ENCODE measurements around the gene IMP3. TPM values are rescaled to one million over a fixed set of nuclear protein-coding genes. Genes with fewer than 3 reads are reported as not detected.

Gene IMP3
- total RNA-seq, 4 donors from 2014 or later, result 37.2 to 131 (median 108) TPM

DNA sequence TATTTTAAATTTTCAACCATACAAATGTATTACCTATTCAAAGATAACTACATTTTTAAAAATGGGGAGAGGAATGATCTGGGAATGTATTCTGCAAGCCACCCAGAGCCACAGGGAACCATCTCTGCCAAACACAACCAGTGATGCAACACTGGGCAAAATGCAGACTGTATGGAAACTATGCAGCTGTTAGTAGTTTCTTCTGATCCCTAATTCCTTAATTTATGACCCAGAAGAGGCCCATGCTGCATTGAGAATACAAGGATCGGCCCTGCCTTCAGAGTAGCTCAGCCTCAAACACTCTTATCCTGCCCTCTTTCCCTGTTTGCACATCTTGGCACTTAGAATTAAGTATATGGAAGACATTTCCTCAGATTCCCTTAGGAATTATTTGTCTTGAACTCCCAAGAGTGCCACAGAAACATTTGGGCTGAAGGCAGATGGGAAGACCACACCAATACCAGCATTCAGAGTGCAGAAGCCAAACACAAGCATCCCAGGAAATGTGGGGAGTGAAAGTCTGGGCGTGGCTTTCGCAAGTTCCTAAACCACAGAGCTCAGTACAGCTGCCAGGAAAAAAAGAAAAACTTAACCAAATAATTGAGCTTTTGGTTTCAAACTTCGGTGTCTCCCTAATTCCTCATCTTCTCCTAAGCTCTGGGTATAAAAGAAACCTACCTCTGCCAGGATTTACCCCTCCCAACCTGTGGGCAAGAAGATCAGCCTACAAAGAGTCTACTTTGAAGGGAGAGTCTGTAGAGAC, 19.8 kb downstream of the IMP3 start:
- in situ Hi-C loops (cut with MboI; ENCODE audit: low pct_ligation_motif_present in 1 of 4, low pct_unique_long_range_greater_than_20kb in 1 of 4, low sequenced_read_pairs in 3 of 4), result no loop called here
- DNase-seq, result peak; percentile 22

GRCh38 chr15:75616766-75617165, 23.3 kb downstream of the IMP3 start:
- TF ChIP-seq EP300 (IDR thresholded peaks at IDR 0.05; ENCODE audit: low read depth), result no peak
- TF ChIP-seq, protein P1, sequence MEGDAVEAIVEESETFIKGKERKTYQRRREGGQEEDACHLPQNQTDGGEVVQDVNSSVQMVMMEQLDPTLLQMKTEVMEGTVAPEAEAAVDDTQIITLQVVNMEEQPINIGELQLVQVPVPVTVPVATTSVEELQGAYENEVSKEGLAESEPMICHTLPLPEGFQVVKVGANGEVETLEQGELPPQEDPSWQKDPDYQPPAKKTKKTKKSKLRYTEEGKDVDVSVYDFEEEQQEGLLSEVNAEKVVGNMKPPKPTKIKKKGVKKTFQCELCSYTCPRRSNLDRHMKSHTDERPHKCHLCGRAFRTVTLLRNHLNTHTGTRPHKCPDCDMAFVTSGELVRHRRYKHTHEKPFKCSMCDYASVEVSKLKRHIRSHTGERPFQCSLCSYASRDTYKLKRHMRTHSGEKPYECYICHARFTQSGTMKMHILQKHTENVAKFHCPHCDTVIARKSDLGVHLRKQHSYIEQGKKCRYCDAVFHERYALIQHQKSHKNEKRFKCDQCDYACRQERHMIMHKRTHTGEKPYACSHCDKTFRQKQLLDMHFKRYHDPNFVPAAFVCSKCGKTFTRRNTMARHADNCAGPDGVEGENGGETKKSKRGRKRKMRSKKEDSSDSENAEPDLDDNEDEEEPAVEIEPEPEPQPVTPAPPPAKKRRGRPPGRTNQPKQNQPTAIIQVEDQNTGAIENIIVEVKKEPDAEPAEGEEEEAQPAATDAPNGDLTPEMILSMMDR (IDR thresholded peaks at IDR 0.05), result no peak
- no peak for TF ChIP-seq POLR2AphosphoS5 (IDR thresholded peaks at IDR 0.05)
- no peak for TF ChIP-seq POLR2A (IDR thresholded peaks at IDR 0.05)
- no peak for DNase-seq
- Histone ChIP-seq H3K27me3 (no peaks in the 10 kb centered on the region), H3K4me1 (peaks cover 5 to 19% (median 12%) of the 10 kb centered on the region in 4 donors), H3K4me3 (no peak overlapping the region), H3K36me3 (peaks cover 0 to 50% (median 24%) of the 10 kb centered on the region in 4 donors), H3K9me3 (no peaks in the 10 kb centered on the region), H3K27ac (no peak overlapping the region)
- in situ Hi-C loops (cut with MboI; ENCODE audit: low pct_ligation_motif_present in 1 of 4, low pct_unique_long_range_greater_than_20kb in 1 of 4, low sequenced_read_pairs in 3 of 4), result no loop called here
- intact Hi-C loops (cut with DNase I; ENCODE audit: low total_unique reads), result no loop called here

More for the DNA sequence above, 19.8 kb downstream of the IMP3 start:
- H3K4me1 ChIP-seq, result peaks cover 5 to 28% (median 13%) of the 10 kb centered on the region in 4 donors
- WGBS, 2 donors (ENCODE audit: low coverage in 1 of 2), result 37% methylated on average over 4 of the region's 4 CpGs; no CpG with 5 or more reads in 1 of the 2 donors
- intact Hi-C loops (cut with DNase I; ENCODE audit: low total_unique reads), result no loop called here
- peaks cover 0 to 31% (median 15%) of the 10 kb centered on the region in 4 donors for H3K36me3 ChIP-seq
- H3K4me3 ChIP-seq, result no peak overlapping the region
- no peaks in the 10 kb centered on the region for H3K27me3 ChIP-seq
- H3K27ac ChIP-seq, result peak overlapping the region; percentile 69 to 75 (median 70)
- no peaks in the 10 kb centered on the region for H3K9me3 ChIP-seq
- no peak for TF ChIP-seq EP300 (IDR thresholded peaks at IDR 0.05; ENCODE audit: low read depth)

GRCh38 chr15:75606711-75607699, 33.0 kb downstream of the IMP3 start:
- peak; percentile 45 for DNase-seq
- intact Hi-C loops (cut with DNase I; ENCODE audit: low total_unique reads), result no loop called here
- in situ Hi-C loops (cut with MboI; ENCODE audit: low pct_ligation_motif_present in 1 of 4, low pct_unique_long_range_greater_than_20kb in 1 of 4, low sequenced_read_pairs in 3 of 4), result no loop called here
- Histone ChIP-seq H3K27ac (peak overlapping the region in 3 of 4 donors; percentile 4 to 22 (median 6)), H3K9me3 (no peaks in the 10 kb centered on the region), H3K4me1 (no peaks in the 10 kb centered on the region), H3K36me3 (peaks cover 0 to 41% (median 19%) of the 10 kb centered on the region in 4 donors), H3K27me3 (no peaks in the 10 kb centered on the region), H3K4me3 (no peak overlapping the region)
- TF ChIP-seq EP300 (IDR thresholded peaks at IDR 0.05; ENCODE audit: low read depth) (no peak), POLR2AphosphoS5 (IDR thresholded peaks at IDR 0.05) (no peak), POLR2A (IDR thresholded peaks at IDR 0.05) (no peak)
- TF ChIP-seq, protein P1 (IDR thresholded peaks at IDR 0.05), result no peak
- WGBS, 2 donors (ENCODE audit: low coverage in 1 of 2), result 76 to 78% methylated on average over 2 to 6 of the region's 6 CpGs

GRCh38 chr15:75606026-75606425, 34.0 kb downstream of the IMP3 start:
- in situ Hi-C loops (cut with MboI; ENCODE audit: low pct_ligation_motif_present in 1 of 4, low pct_unique_long_range_greater_than_20kb in 1 of 4, low sequenced_read_pairs in 3 of 4), result no loop called here
- intact Hi-C loops (cut with DNase I; ENCODE audit: low total_unique reads), result no loop called here

More at GRCh38 chr15:75606026-75606425, 34.0 kb downstream of the IMP3 start:
- Histone ChIP-seq H3K27ac (peak overlapping the region in 2 of 4 donors; percentile 4 to 6), H3K4me1 (no peaks in the 10 kb centered on the region), H3K27me3 (no peaks in the 10 kb centered on the region), H3K9me3 (no peaks in the 10 kb centered on the region), H3K4me3 (no peak overlapping the region), H3K36me3 (peaks cover 0 to 43% (median 21%) of the 10 kb centered on the region in 4 donors)
- TF ChIP-seq EP300 (IDR thresholded peaks at IDR 0.05; ENCODE audit: low read depth) (no peak), POLR2A (IDR thresholded peaks at IDR 0.05) (no peak), POLR2AphosphoS5 (IDR thresholded peaks at IDR 0.05) (no peak)
- TF ChIP-seq, protein P1 (IDR thresholded peaks at IDR 0.05), result no peak
- no peak for DNase-seq
- 95 to 100% methylated on average over 5 to 8 of the region's 8 CpGs for WGBS, 2 donors (ENCODE audit: low coverage in 1 of 2)

Measured in transverse colon (tissue), 4 donors.